Measurements from ENCODE around the gene RAPSN. TPM values are rescaled to one million over a fixed set of nuclear protein-coding genes. Genes with fewer than 3 reads are reported as not detected.
A peak's percentile ranks its signal among the peaks of the same experiment; 100 is the strongest.

RAPSN gene
- total RNA-seq, 2 experiments from 2014 or later, result 0.21 TPM; not detected in 1

GRCh38 chr11:47443028-47443700, 5.8 kb downstream of the RAPSN start:
- no peak overlapping the region for H3K4me3 Mint-ChIP-seq
- intact Hi-C loops (cut with DNase I, micrococcal nuclease), result no loop called here
- H3K9me3 Mint-ChIP-seq (ENCODE audit: low read depth), result no peaks in the 10 kb centered on the region
- no peaks in the 10 kb centered on the region for H3K4me1 Mint-ChIP-seq
- ChIA-PET POLR2A (no interaction called here), CTCF (interaction anchor here (0.6 to 1.1 kb wide), 5 partner anchors 11 to 948 kb away, joined by 3 to 5 read pairs (median 4); no protein-coding TSS in a partner anchor)
- no peak overlapping the region for H3K27ac Mint-ChIP-seq
- ATAC-seq (peak; percentile 53), DNase-seq (no peak)
- no peaks in the 10 kb centered on the region for H3K27me3 Mint-ChIP-seq
- H3K36me3 Mint-ChIP-seq (ENCODE audit: low read depth), result no peaks in the 10 kb centered on the region

- intact Hi-C loops (cut with DNase I, micrococcal nuclease), result no loop called here
- no peaks in the 10 kb centered on the region for H3K36me3 Mint-ChIP-seq (ENCODE audit: low read depth)
- ATAC-seq (no peak), DNase-seq (no peak)
- ChIA-PET CTCF (interaction anchor here (0.6 to 1.1 kb wide), 3 partner anchors 11 to 947 kb away, joined by 3 to 5 read pairs (median 4); no protein-coding TSS in a partner anchor), POLR2A (no interaction called here)
- H3K27ac Mint-ChIP-seq, result no peak overlapping the region
- no peak overlapping the region for H3K4me3 Mint-ChIP-seq
- no peaks in the 10 kb centered on the region for H3K27me3 Mint-ChIP-seq
- H3K9me3 Mint-ChIP-seq (ENCODE audit: low read depth), result no peaks in the 10 kb centered on the region
- H3K4me1 Mint-ChIP-seq, result no peaks in the 10 kb centered on the region
These were observed 6.4 kb downstream of the RAPSN start for GRCh38 chr11:47442514-47442913.

GRCh38 chr11:47441421-47441820, 7.5 kb downstream of the RAPSN start:
- ATAC-seq (no peak), DNase-seq (no peak)
- ChIA-PET POLR2A (no interaction called here), CTCF (interaction anchor here (1.4 kb wide), 1 partner anchor 67 kb away, joined by 3 read pairs; no protein-coding TSS in a partner anchor)
- no peaks in the 10 kb centered on the region for H3K27me3 Mint-ChIP-seq
- no peak overlapping the region for H3K4me3 Mint-ChIP-seq
- H3K27ac Mint-ChIP-seq, result no peak overlapping the region
- intact Hi-C loops (cut with DNase I, micrococcal nuclease), result no loop called here
- H3K36me3 Mint-ChIP-seq (ENCODE audit: low read depth), result no peaks in the 10 kb centered on the region
- H3K4me1 Mint-ChIP-seq, result no peaks in the 10 kb centered on the region
- H3K9me3 Mint-ChIP-seq (ENCODE audit: low read depth), result no peaks in the 10 kb centered on the region

- ChIA-PET CTCF (interaction anchor here (0.6 kb wide), 1 partner anchor 116 kb away, joined by 3 read pairs; no protein-coding TSS in a partner anchor), POLR2A (no interaction called here)
- ATAC-seq, result no peak
- Mint-ChIP-seq H3K27ac (no peak overlapping the region), H3K27me3 (no peaks in the 10 kb centered on the region), H3K9me3 (ENCODE audit: low read depth) (no peaks in the 10 kb centered on the region), H3K36me3 (ENCODE audit: low read depth) (no peaks in the 10 kb centered on the region), H3K4me1 (no peaks in the 10 kb centered on the region), H3K4me3 (no peak overlapping the region)
- no peak for DNase-seq
- intact Hi-C loops (cut with DNase I, micrococcal nuclease), result no loop called here
These were observed 8.9 kb downstream of the RAPSN start for GRCh38 chr11:47440054-47440476.

- intact Hi-C loops (cut with DNase I, micrococcal nuclease), result no loop called here
- no peak overlapping the region for H3K4me3 Mint-ChIP-seq
- DNase-seq (no peak), ATAC-seq (no peak)
- no peaks in the 10 kb centered on the region for H3K36me3 Mint-ChIP-seq (ENCODE audit: low read depth)
- no peaks in the 10 kb centered on the region for H3K27me3 Mint-ChIP-seq
- ChIA-PET POLR2A (no interaction called here), CTCF (no interaction called here)
- H3K27ac Mint-ChIP-seq, result no peak overlapping the region
- H3K4me1 Mint-ChIP-seq, result no peaks in the 10 kb centered on the region
- no peaks in the 10 kb centered on the region for H3K9me3 Mint-ChIP-seq (ENCODE audit: low read depth)
These were observed 10.2 kb downstream of the RAPSN start for GRCh38 chr11:47438721-47439120.

GRCh38 chr11:47437746-47438418, 11.1 kb downstream of the RAPSN start:
- no peak for ATAC-seq
- no peak overlapping the region for H3K27ac Mint-ChIP-seq
- H3K27me3 Mint-ChIP-seq, result no peaks in the 10 kb centered on the region
- no peak for DNase-seq
- intact Hi-C loops (cut with DNase I, micrococcal nuclease), result no loop called here
- H3K4me3 Mint-ChIP-seq, result no peak overlapping the region
- ChIA-PET CTCF (interaction anchor here (0.7 kb wide), 1 partner anchor 111 kb away, joined by 3 read pairs; no protein-coding TSS in a partner anchor), POLR2A (no interaction called here)
- H3K36me3 Mint-ChIP-seq (ENCODE audit: low read depth), result no peaks in the 10 kb centered on the region
- H3K9me3 Mint-ChIP-seq (ENCODE audit: low read depth), result no peaks in the 10 kb centered on the region
- no peaks in the 10 kb centered on the region for H3K4me1 Mint-ChIP-seq

- no peak overlapping the region for H3K4me3 Mint-ChIP-seq
- H3K27me3 Mint-ChIP-seq, result no peaks in the 10 kb centered on the region
- H3K9me3 Mint-ChIP-seq (ENCODE audit: low read depth), result no peaks in the 10 kb centered on the region
- no peak for DNase-seq
- H3K36me3 Mint-ChIP-seq (ENCODE audit: low read depth), result no peaks in the 10 kb centered on the region
- no peaks in the 10 kb centered on the region for H3K4me1 Mint-ChIP-seq
- POLR2A ChIA-PET, result no interaction called here
- no peak for ATAC-seq
- CTCF ChIA-PET, result interaction anchor here (0.7 kb wide), 1 partner anchor 110 kb away, joined by 3 read pairs; no protein-coding TSS in a partner anchor
- intact Hi-C loops (cut with DNase I, micrococcal nuclease), result no loop called here
- H3K27ac Mint-ChIP-seq, result no peak overlapping the region
These were observed 11.7 kb downstream of the RAPSN start for GRCh38 chr11:47437218-47437745.

- ChIA-PET CTCF (interaction anchor here (0.7 kb wide), 1 partner anchor 110 kb away, joined by 3 read pairs; no protein-coding TSS in a partner anchor), POLR2A (no interaction called here)
- H3K36me3 Mint-ChIP-seq (ENCODE audit: low read depth), result no peaks in the 10 kb centered on the region
- intact Hi-C loops (cut with DNase I, micrococcal nuclease), result no loop called here
- no peaks in the 10 kb centered on the region for H3K9me3 Mint-ChIP-seq (ENCODE audit: low read depth)
- no peak overlapping the region for H3K27ac Mint-ChIP-seq
- DNase-seq, result no peak
- H3K4me1 Mint-ChIP-seq, result no peaks in the 10 kb centered on the region
- H3K4me3 Mint-ChIP-seq, result no peak overlapping the region
- no peaks in the 10 kb centered on the region for H3K27me3 Mint-ChIP-seq
- no peak for ATAC-seq
These were observed 12.2 kb downstream of the RAPSN start for GRCh38 chr11:47436726-47437125.

- POLR2A ChIA-PET, result no interaction called here
- H3K27me3 Mint-ChIP-seq, result no peaks in the 10 kb centered on the region
- DNase-seq (no peak), ATAC-seq (no peak)
- no peak overlapping the region for H3K27ac Mint-ChIP-seq
- no peaks in the 10 kb centered on the region for H3K36me3 Mint-ChIP-seq (ENCODE audit: low read depth)
- no peaks in the 10 kb centered on the region for H3K9me3 Mint-ChIP-seq (ENCODE audit: low read depth)
- CTCF ChIA-PET, result no interaction called here
- no peaks in the 10 kb centered on the region for H3K4me1 Mint-ChIP-seq
- H3K4me3 Mint-ChIP-seq, result no peak overlapping the region
- intact Hi-C loops (cut with DNase I, micrococcal nuclease), result no loop called here
These were observed 13.2 kb downstream of the RAPSN start for GRCh38 chr11:47435687-47436086.

- CTCF ChIA-PET, result interaction anchor here (0.6 to 1.3 kb wide), 4 partner anchors 22 to 109 kb away, joined by 3 to 4 read pairs (median 3); no protein-coding TSS in a partner anchor
- Mint-ChIP-seq H3K4me3 (no peak overlapping the region), H3K27ac (no peak overlapping the region), H3K27me3 (no peaks in the 10 kb centered on the region), H3K4me1 (no peaks in the 10 kb centered on the region), H3K36me3 (ENCODE audit: low read depth) (no peaks in the 10 kb centered on the region), H3K9me3 (ENCODE audit: low read depth) (no peaks in the 10 kb centered on the region)
- intact Hi-C loops (cut with DNase I, micrococcal nuclease), result no loop called here
- DNase-seq, result no peak
- POLR2A ChIA-PET, result no interaction called here
- no peak for ATAC-seq
These were observed 14.7 kb downstream of the RAPSN start for GRCh38 chr11:47434011-47434786.

GRCh38 chr11:47433157-47433556, 15.8 kb downstream of the RAPSN start:
- DNase-seq (no peak), ATAC-seq (no peak)
- Mint-ChIP-seq H3K4me1 (no peaks in the 10 kb centered on the region), H3K36me3 (ENCODE audit: low read depth) (no peaks in the 10 kb centered on the region), H3K27ac (no peak overlapping the region), H3K9me3 (ENCODE audit: low read depth) (no peaks in the 10 kb centered on the region), H3K27me3 (no peaks in the 10 kb centered on the region), H3K4me3 (no peak overlapping the region)
- ChIA-PET CTCF (interaction anchor here (1.1 to 1.2 kb wide), 2 partner anchors 21 to 59 kb away, joined by 4 to 5 read pairs; no protein-coding TSS in a partner anchor), POLR2A (interaction anchor here (0.7 kb wide), 1 partner anchor 20 kb away, joined by 5 read pairs; no protein-coding TSS in a partner anchor)
- intact Hi-C loops (cut with DNase I, micrococcal nuclease), result no loop called here
